Transverse colon (tissue), 3 donors: ENCODE data around the gene RPS6KA2.

ENCODE experiments used
- CTCF ChIP-seq, 5 experiments: fragments of 200-600 bp in 3 of 5; fragments of 450-650 bp in 2 of 5; sonication (generic) in 3 of 5; IDR thresholded peaks; 1 replicate in 2 of 5; 2 replicates in 3 of 5; pipeline ENCODE4 v1.5.1; 2016 to 2017; ENCODE audit warnings: antibody characterized with exemption in 5 of 5, inconsistent platforms in 3 of 5, mild to moderate bottlenecking in 2 of 5, moderate library complexity in 1 of 5
- POLR2A ChIP-seq: fragments of 450-650 bp; IDR thresholded peaks from one replicate; pipeline ENCODE4 v1.6.1; 2016; ENCODE audit warnings: antibody characterized with exemption, mild to moderate bottlenecking, moderate library complexity

GRCh38 chr6:166582258-166582657 is 44.8 kb downstream of the RPS6KA2 start:
- no peak for TF ChIP-seq CTCF (IDR thresholded peaks at IDR 0.05)
- no peak for TF ChIP-seq POLR2A
